Activated CD8-positive, alpha-beta T cell treated with anti-CD3 and anti-CD28 coated beads, Interleukin-2, amount 10 ng/mL, durations not matched to agents 7 days and 5 days (primary cell): ENCODE measurements around the gene PIP5KL1. TPM values are rescaled to one million over a fixed set of nuclear protein-coding genes. Genes with fewer than 3 reads are reported as not detected.

Experiments used
- ATAC-seq: fragments of 150-1000 bp; cut with Tn5 transposase; one replicate; pipeline ENCODE4 v1.10.0; 2021; ENCODE audit warnings: moderate library complexity
- CTCF ChIA-PET: fragments of 350-600 bp; sonication (Branson Sonifier 250); formaldehyde crosslinking; loops from one replicate; lab custom pipeline; 2021; ENCODE audit warnings: antibody characterized with exemption; lab: Charles Lee
- POLR2A ChIA-PET: fragments of 350-600 bp; sonication (Branson Sonifier 250); formaldehyde crosslinking; loops from one replicate; lab custom pipeline; 2021; ENCODE audit warnings: antibody characterized with exemption; lab: Charles Lee
- DNase-seq: peaks from one replicate; pipeline ENCODE4 v3.0.0-alpha.2; 2020
- H3K27ac Mint-ChIP-seq: one replicate; pipeline ENCODE4 v1.8.0; 2021; ENCODE audit warnings: mild to moderate bottlenecking, mixed read lengths
- H3K27me3 Mint-ChIP-seq: one replicate; pipeline ENCODE4 v1.8.0; 2021; ENCODE audit warnings: low read depth, mixed read lengths
- H3K36me3 Mint-ChIP-seq: one replicate; pipeline ENCODE4 v1.8.0; 2021; ENCODE audit warnings: low read depth, mixed read lengths
- H3K4me1 Mint-ChIP-seq: one replicate; pipeline ENCODE4 v1.8.0; 2021; ENCODE audit warnings: low read depth, mixed read lengths
- H3K4me3 Mint-ChIP-seq: one replicate; pipeline ENCODE4 v1.8.0; 2021; ENCODE audit warnings: mild to moderate bottlenecking, mixed read lengths
- H3K9me3 Mint-ChIP-seq: one replicate; pipeline ENCODE4 v1.8.0; 2022; ENCODE audit warnings: mixed read lengths; ENCODE audit not compliant: insufficient read depth
- total RNA-seq, 2 experiments: library from RNA; stranded (reverse); gene quantifications; one replicate each; pipeline ENCODE4 v1.2.3, GENCODE V29; 2021

PIP5KL1 gene
- total RNA-seq, 2 experiments from 2014 or later = 2.6 to 2.7 TPM

- Mint-ChIP-seq H3K9me3 (no peaks in the 10 kb centered on the region), H3K4me3 (no peak overlapping the region), H3K4me1 (peaks cover 94% of the 10 kb centered on the region), H3K27me3 (no peaks in the 10 kb centered on the region), H3K36me3 (peaks cover 71% of the 10 kb centered on the region), H3K27ac (peak overlapping the region; percentile 33)
- DNase-seq (no peak), ATAC-seq (no peak)
- ChIA-PET POLR2A (interaction anchor here (1.4 kb wide), 1 partner anchor 16 kb away, joined by 3 read pairs; no protein-coding TSS in a partner anchor), CTCF (interaction anchor here (6.4 to 15.0 kb wide), 2 partner anchors 17 to 77 kb away, joined by 144 to 151 read pairs; no protein-coding TSS in a partner anchor)
Observed at GRCh38 chr9:127959398-127959797, 28.8 kb upstream of the PIP5KL1 start.

DNA sequence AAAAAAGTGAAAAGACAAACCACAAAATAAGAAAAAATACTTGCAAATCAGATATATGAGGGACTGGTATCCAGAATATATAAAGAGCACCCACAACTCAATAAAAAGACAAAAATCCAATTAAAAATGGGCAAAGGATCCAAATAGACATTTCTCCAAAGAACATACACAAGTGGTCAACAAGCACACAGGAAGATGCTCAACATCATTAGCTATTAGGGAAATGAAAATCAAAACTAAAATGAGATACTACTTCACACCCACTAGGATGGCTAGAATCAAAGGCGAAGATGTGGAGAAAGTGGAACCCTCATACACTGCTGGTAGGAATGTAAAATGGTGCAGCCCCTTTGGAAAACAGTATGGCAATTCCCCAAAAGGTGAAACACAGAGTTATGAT, 28.2 kb upstream of the PIP5KL1 start:
- no peak overlapping the region for H3K4me3 Mint-ChIP-seq
- CTCF ChIA-PET = interaction anchor here (0.7 to 15.0 kb wide), 4 partner anchors 17 to 159 kb away, joined by 3 to 151 read pairs (median 74); no protein-coding TSS in a partner anchor
- DNase-seq (no peak), ATAC-seq (no peak)
- H3K27ac Mint-ChIP-seq = peak overlapping the region; percentile 8
- POLR2A ChIA-PET = interaction anchor here (1.4 kb wide), 1 partner anchor 16 kb away, joined by 3 read pairs; no protein-coding TSS in a partner anchor
- H3K4me1 Mint-ChIP-seq = peaks cover 94% of the 10 kb centered on the region
- H3K9me3 Mint-ChIP-seq = no peaks in the 10 kb centered on the region
- peaks cover 71% of the 10 kb centered on the region for H3K36me3 Mint-ChIP-seq
- H3K27me3 Mint-ChIP-seq = no peaks in the 10 kb centered on the region

GRCh38 chr9:127955294-127956015, 24.9 kb upstream of the PIP5KL1 start:
- peaks cover 54% of the 10 kb centered on the region for H3K36me3 Mint-ChIP-seq
- peak; percentile 83 for DNase-seq
- peak overlapping the region; percentile 21 for H3K4me3 Mint-ChIP-seq
- H3K27ac Mint-ChIP-seq = peak overlapping the region; percentile 70
- ChIA-PET CTCF (interaction anchor here (0.6 to 15.0 kb wide), 25 partner anchors 9 to 162 kb away, joined by 3 to 151 read pairs (median 5); partner anchors contain the start of genes EEIG1 and NAIF1), POLR2A (interaction anchor here (1.0 to 2.4 kb wide), 9 partner anchors 10 to 79 kb away, joined by 3 to 12 read pairs (median 4); no protein-coding TSS in a partner anchor)
- peaks cover 89% of the 10 kb centered on the region for H3K4me1 Mint-ChIP-seq
- peak; percentile 96 for ATAC-seq
- no peaks in the 10 kb centered on the region for H3K9me3 Mint-ChIP-seq
- no peaks in the 10 kb centered on the region for H3K27me3 Mint-ChIP-seq

GRCh38 chr9:127954831-127955293, 24.3 kb upstream of the PIP5KL1 start:
- no peaks in the 10 kb centered on the region for H3K9me3 Mint-ChIP-seq
- H3K27me3 Mint-ChIP-seq = no peaks in the 10 kb centered on the region
- H3K4me1 Mint-ChIP-seq = peaks cover 89% of the 10 kb centered on the region
- DNase-seq = no peak
- ChIA-PET CTCF (interaction anchor here (1.0 to 15.0 kb wide), 22 partner anchors 10 to 163 kb away, joined by 3 to 151 read pairs (median 4); partner anchors contain the start of genes EEIG1 and NAIF1), POLR2A (interaction anchor here (0.7 to 2.4 kb wide), 8 partner anchors 10 to 134 kb away, joined by 3 to 12 read pairs (median 5); no protein-coding TSS in a partner anchor)
- ATAC-seq = no peak
- peaks cover 54% of the 10 kb centered on the region for H3K36me3 Mint-ChIP-seq
- H3K4me3 Mint-ChIP-seq = no peak overlapping the region
- H3K27ac Mint-ChIP-seq = peak overlapping the region; percentile 70

DNA sequence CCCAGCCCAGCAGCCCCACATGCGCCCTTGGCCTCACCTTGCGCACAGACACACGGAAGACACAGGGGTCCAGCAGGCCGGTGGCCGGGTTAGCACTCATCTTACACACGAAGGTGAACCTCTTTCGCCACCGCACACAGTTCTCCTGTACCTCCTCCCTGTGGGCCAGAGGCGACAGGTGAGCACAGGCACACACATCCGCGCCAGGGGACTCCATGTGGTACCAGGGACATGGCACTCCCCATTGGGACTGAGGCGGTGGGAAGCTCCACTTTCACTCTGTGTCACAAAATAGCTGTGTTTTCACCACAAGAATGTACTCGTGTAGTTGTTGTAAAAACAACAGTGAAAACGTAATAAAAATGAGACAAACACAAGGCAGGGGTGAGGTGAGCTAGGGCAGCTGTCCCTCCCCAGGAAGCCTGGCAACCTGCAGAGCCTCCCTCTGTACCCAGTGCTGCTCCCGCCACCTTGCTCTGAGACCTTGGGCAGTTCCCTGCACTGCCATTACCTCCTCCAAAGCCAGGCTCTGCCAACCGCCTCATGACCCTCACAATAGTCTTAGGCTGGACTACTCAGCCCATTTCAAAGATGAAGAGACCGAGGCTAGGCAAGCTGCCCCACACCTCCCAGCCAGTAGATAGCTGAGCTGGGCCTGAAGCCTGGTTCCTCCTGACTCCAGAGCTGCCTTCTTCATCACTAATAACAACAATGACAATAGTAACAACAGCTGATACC, 23.4 kb upstream of the PIP5KL1 start:
- Mint-ChIP-seq H3K9me3 (no peaks in the 10 kb centered on the region), H3K27me3 (no peaks in the 10 kb centered on the region), H3K27ac (peak overlapping the region; percentile 46), H3K4me3 (no peak overlapping the region), H3K36me3 (peaks cover 46% of the 10 kb centered on the region), H3K4me1 (peaks cover 87% of the 10 kb centered on the region)
- ChIA-PET CTCF (interaction anchor here (1.0 to 15.0 kb wide), 14 partner anchors 11 to 164 kb away, joined by 3 to 151 read pairs (median 4); partner anchors contain the start of genes EEIG1 and NAIF1), POLR2A (interaction anchor here (0.7 to 2.7 kb wide), 5 partner anchors 17 to 135 kb away, joined by 4 to 12 read pairs (median 6); no protein-coding TSS in a partner anchor)
- ATAC-seq (no peak), DNase-seq (no peak)

GRCh38 chr9:127953154-127953553, 22.6 kb upstream of the PIP5KL1 start:
- Mint-ChIP-seq H3K4me3 (no peak overlapping the region), H3K27me3 (no peaks in the 10 kb centered on the region), H3K36me3 (peaks cover 48% of the 10 kb centered on the region), H3K9me3 (no peaks in the 10 kb centered on the region), H3K4me1 (peaks cover 88% of the 10 kb centered on the region), H3K27ac (no peak overlapping the region)
- POLR2A ChIA-PET = interaction anchor here (2.7 kb wide), 1 partner anchor 73 kb away, joined by 7 read pairs; no protein-coding TSS in a partner anchor
- ATAC-seq = no peak
- no peak for DNase-seq
- CTCF ChIA-PET = interaction anchor here (1.4 to 15.0 kb wide), 6 partner anchors 11 to 164 kb away, joined by 3 to 151 read pairs (median 42); partner anchors contain the start of gene EEIG1

DNA sequence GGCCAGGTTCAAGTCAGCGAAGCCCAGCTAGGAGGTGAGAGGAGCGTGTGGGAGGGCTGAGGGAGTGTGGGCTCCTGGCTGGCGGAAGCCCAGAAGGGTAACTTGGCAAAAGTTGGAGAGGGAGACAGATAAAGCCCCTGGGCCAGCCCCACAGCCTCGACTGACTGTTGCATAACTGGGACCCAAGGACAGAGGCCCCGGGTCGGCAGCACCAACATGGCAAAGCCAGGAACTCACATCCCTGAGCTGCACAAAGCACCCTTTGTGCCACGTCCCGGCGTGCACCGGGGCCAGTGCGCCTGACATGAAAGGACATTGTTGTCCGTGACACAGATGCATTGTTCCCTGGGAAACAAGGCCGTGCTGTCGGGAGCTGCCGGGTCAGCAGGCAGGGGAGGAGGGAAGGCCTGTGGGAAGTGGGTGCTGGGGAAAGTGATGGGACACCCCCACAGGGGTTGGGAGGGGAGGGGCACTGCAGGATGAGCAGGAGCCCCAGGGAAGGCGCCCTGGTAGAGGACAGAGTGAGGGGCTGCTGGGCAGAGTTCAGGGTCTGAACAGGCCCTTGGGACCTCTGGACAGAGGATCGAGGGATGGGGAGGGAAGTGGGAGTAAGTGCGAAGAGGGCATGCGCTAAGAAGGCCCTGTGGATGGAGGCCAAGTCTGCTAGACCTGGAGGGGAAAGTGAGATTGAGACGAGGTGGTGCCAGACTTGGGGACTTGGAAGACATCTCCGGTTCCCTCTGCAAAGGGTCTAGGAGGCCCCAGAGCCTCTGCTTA, 20.1 kb upstream of the PIP5KL1 start:
- CTCF ChIA-PET = interaction anchor here (1.2 to 15.0 kb wide), 3 partner anchors 9 to 84 kb away, joined by 3 to 144 read pairs (median 8); no protein-coding TSS in a partner anchor
- H3K9me3 Mint-ChIP-seq = no peaks in the 10 kb centered on the region
- no peak overlapping the region for H3K4me3 Mint-ChIP-seq
- H3K36me3 Mint-ChIP-seq = peaks cover 60% of the 10 kb centered on the region
- POLR2A ChIA-PET = no interaction called here
- DNase-seq (no peak), ATAC-seq (no peak)
- peak overlapping the region; percentile 80 for H3K27ac Mint-ChIP-seq
- H3K27me3 Mint-ChIP-seq = no peaks in the 10 kb centered on the region
- H3K4me1 Mint-ChIP-seq = peaks cover 76% of the 10 kb centered on the region

DNA sequence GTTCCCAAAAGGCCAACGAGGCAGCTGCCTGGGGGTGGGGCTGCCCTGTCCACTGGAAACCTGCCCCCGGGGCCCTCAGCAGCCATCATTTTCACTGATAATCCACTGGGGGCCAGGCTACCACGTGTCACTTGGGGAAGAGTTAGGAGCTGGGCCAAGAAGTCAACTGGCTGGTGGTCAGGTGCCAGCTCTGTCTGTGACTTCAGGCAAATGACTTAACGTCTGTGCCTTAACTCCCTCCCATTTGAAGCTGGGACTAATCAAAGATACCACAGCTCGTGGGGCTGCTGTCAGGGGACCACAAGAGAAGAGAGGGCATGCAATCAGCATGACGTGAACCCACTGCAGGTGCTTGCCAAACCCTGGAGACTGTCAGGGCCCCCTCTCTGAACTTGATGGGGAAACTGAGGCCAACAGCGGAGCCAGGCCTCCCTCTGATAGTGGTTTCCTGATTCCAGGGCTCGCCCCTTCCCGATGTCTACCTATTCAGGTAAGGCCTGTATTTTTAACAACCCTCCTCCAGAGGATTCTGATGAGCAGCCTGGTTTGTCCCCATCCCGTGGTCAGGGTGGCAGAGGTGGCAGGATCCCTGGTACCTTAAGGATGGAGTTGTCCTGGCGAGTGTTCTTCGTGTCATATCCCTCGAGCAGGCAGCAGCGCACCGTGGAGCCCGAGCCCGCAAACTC, 19.4 kb upstream of the PIP5KL1 start:
- ATAC-seq (no peak), DNase-seq (no peak)
- Mint-ChIP-seq H3K27ac (peak overlapping the region; percentile 80), H3K27me3 (no peaks in the 10 kb centered on the region), H3K36me3 (peaks cover 62% of the 10 kb centered on the region), H3K4me1 (peaks cover 73% of the 10 kb centered on the region), H3K4me3 (no peak overlapping the region), H3K9me3 (no peaks in the 10 kb centered on the region)
- POLR2A ChIA-PET = no interaction called here
- CTCF ChIA-PET = interaction anchor here (1.2 to 15.0 kb wide), 3 partner anchors 8 to 85 kb away, joined by 3 to 144 read pairs (median 8); no protein-coding TSS in a partner anchor

DNA sequence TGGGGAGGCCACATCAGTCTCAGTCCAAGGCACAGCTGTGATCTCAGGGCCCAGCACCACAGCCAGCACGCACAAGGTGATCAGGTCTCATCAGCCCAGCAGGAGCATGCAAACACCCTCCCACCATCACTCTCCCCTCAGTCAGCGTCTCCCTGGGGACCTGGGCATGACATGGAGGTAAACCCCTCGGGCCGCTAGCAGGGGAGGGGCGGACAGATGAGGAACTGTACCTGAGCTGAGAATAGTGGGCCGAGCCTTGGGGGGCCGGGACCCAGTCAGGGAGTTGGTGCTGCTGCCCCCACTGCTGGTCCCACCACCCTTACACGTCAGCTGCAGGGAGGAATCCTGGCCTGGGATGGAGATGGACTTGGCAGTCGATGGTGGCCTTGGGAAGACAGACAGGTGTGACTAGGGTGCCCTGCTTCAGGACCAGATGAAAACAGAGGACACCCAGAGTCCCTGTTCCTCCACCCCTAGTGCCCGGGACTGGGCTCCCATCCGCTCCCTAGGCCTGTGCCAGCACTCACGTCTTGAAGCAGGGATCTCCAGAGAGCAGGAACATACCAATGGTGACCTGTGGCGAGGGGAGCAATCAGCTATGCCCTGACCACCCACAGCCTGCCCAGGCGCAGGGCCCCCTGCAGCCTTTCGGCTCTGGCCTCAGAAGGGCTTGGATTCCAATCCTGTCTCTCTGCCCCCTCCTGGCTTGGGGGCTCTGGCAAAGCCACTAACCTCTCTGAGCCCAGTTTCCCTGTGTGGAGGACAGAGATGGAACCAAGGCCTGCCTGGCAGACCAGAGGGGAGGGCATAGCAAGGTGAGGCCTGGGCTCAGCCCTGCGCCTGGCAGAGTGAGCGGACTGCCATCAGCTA, 17.5 kb upstream of the PIP5KL1 start:
- peaks cover 66% of the 10 kb centered on the region for H3K36me3 Mint-ChIP-seq

More for the DNA sequence above, 17.5 kb upstream of the PIP5KL1 start:
- DNase-seq (no peak), ATAC-seq (no peak)
- Mint-ChIP-seq H3K4me1 (peaks cover 70% of the 10 kb centered on the region), H3K27ac (peak overlapping the region; percentile 61), H3K27me3 (no peaks in the 10 kb centered on the region), H3K4me3 (no peak overlapping the region), H3K9me3 (no peaks in the 10 kb centered on the region)
- CTCF ChIA-PET = interaction anchor here (2.2 kb wide), 1 partner anchor 87 kb away, joined by 13 read pairs; no protein-coding TSS in a partner anchor
- POLR2A ChIA-PET = interaction anchor here (0.9 kb wide), 1 partner anchor 13 kb away, joined by 4 read pairs; no protein-coding TSS in a partner anchor
